Central memory CD4-positive, alpha-beta T cell (primary cell): ENCODE measurements around the gene IQCH.
"Not testable (repeated sequence)": the region's sequence is repeated elsewhere in the genome, so short reads cannot be mapped to it uniquely, and the experiment has no call there.

Source experiments
- DNase-seq: peaks from one replicate; pipeline ENCODE4 v3.0.0; 2022
- total RNA-seq, 3 experiments: gene quantifications; one replicate each; lab custom pipeline; 2026; lab: John Stamatoyannopoulos, UW

The IQCH gene
- total RNA-seq, result 1.2 to 2.7 (median 1.2) reads per million in 3 experiments

- peak; percentile 94 for DNase-seq
These were observed at the start of gene IQCH, which contains the start of gene AAGAB for GRCh38 chr15:67254238-67255175. TSS of gene IQCH (plus strand) at chr15:67254786. CDS start at chr15:67254897, 111 bp downstream. TSS of gene AAGAB (minus strand) at chr15:67254661. CDS start at chr15:67254631, 30 bp downstream.

- no peak for DNase-seq
These were observed 46.9 kb upstream of the IQCH start for GRCh38 chr15:67207555-67208207.

DNA sequence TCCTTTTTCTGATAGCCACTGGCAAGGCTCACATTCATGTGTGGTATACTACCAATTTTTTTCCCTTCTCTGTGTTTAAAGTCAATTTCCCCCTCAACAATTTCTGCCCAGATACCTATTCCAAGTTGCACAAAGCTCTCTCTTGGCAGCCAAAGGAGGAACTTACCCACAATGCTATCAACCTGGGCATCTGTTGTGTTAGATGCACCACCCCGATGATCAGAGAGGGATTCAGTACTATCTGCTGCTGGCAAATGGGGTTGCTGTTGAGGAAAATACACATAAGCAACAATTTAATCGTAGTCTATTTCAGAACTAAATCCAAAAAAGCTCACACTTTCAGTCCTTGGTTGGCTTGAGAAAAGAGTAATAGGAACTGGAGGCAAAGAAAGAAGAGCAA, 46.2 kb upstream of the IQCH start:
- no peak for DNase-seq

- DNase-seq, result no peak
These were observed 43.9 kb upstream of the IQCH start for GRCh38 chr15:67210555-67211168.

DNA sequence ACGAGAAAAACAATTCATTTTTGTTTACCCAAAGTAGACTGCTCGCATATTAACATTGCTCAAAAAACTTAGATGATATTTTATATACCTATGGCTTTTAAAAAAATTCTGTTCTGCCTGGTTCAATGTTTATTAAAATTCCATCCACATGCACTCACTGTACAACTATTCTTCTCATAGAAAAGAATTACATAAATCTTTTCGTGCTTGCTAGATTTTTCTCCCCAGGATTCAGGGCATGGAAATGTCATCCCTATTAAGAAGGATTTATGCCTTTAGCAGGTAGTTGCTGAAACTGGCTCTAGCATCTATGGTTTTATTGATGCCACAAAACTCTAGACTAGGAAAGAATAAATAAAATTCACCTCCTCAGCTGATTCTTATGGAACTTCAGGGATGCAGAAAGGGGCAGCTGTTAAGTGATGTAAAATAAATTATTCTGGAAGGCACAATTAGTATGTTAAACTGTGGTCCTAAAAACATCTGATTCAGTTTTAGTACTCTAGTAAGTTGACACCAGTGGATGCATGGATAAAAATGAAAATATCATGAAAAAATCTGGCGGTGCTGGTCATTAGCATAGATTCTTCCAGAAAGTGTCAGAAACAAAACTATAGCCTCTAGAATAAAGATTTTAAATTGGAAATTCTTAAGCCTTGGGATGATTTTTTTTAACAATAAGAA, 41.8 kb upstream of the IQCH start:
- DNase-seq, result no peak

DNA sequence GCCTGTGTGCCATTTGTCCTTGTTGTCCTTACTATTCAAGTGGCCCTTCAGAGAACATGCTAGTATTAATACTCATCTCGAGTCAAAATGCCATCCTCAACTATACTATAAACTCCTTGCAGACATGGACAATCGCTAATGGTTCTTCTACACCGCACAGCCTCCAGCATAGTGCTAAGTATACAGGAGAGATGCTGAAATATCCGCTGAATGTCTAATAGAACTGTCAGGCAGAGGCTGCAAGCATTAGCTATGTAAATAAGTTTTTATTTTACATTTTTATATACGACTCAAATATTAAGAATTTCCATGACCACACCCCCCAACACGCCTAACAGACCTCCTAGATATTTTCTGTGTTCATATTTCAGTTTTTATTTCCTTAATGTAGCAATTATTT, 39.5 kb upstream of the IQCH start:
- no peak for DNase-seq

DNA sequence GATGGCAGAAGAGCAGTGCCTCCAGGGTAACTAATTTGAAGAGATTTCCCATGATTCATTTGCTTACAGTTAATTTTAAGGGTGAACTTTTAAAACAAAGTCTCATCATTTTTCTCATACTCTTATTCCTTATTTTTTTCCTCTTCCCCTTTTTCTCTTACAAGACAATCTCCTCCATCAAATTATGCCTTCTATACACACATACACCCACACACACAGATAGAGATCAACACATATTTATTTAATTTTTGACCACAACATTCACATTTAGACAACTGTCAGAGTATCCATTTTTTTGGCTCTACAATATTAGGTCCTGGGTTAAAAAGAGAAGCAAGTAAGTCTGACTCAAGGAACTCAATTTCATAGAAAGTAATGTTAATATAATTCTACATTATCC, 37.7 kb upstream of the IQCH start:
- DNase-seq, result no peak

GRCh38 chr15:67218428-67218827, 36.2 kb upstream of the IQCH start:
- DNase-seq, result no peak

DNA sequence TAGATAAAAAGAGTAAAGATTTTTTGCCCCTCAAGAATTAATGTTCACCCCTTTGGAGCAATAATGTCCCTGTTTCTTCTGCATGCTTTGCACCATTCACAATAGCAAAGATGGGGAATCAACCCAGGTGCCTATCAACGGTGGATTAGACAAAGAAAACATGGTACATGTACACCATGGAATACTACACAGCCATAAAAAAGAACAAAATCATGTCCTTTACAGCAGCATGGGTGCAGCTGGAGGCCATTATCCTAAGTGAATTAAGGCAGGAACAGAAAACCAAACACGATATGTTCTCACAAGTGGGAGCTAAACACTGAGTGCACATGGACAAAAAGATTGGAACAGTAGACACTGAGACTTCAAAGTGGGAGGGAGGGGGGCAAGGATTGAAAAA, 35.3 kb upstream of the IQCH start:
- DNase-seq, result no peak

GRCh38 chr15:67224889-67225288, 29.7 kb upstream of the IQCH start:
- no peak for DNase-seq

DNA sequence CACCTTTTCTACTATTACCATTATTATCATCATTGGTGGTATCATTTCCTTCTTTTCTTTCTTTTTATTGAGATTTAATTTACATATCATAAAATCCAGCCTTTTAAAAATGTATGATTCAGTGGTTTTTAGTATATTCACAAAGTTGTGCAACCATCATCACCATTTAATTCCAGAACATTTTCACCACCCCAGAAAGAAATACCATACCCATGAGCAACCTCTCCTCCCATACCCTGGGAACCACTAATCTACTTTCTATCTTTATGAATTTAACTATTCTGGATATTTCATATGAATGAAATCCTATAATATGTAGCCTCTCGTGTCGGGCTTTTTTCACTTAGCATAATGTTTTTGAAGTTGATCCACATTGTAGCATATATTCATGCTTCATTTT, 29.2 kb upstream of the IQCH start:
- no peak for DNase-seq

DNA sequence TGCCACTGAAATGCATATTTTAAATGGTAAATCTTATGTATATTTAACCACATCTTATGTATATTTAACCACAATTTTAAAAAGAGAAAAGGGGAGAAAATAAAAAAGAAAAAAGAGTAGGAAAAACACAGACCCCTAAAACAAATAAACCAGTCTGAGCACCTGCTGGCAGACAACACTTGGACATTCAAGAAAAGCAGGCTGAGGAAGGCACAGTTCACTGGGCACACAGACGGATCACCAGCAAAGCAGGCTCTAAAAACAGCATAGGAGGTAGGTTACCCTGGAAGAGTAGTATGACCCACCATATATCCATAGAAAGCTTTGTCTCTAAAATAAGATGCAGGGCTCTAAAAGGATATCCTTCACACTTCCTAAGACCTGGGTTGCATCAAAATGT, 27.2 kb upstream of the IQCH start:
- no peak for DNase-seq

- DNase-seq, result no peak
These were observed 26.7 kb upstream of the IQCH start for GRCh38 chr15:67227846-67228245.

DNA sequence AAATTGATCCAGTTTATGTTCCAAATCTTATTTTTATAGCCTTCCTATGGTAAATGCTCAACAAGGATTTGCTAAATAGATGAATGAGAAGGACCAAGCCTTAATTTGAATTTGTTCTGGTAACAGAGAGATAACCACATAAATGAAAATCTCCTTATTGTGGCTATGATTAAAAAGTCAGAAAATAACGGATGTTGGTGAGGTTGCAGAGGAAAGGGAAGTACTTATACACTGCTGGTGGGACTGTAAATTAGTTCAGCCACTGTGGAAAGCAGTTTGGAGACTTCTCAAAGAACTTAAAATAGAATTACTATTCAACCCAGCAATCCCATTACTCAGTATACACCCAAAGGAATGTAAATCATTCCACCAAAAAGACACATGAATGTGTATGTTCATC, 26.3 kb upstream of the IQCH start:
- DNase-seq, result no peak

GRCh38 chr15:67230504-67230903, 24.1 kb upstream of the IQCH start:
- DNase-seq, result no peak

- DNase-seq, result no peak
These were observed 22.0 kb upstream of the IQCH start for GRCh38 chr15:67232591-67232990.

GRCh38 chr15:67240235-67241131, 14.1 kb upstream of the IQCH start:
- peak; percentile 27 for DNase-seq

DNA sequence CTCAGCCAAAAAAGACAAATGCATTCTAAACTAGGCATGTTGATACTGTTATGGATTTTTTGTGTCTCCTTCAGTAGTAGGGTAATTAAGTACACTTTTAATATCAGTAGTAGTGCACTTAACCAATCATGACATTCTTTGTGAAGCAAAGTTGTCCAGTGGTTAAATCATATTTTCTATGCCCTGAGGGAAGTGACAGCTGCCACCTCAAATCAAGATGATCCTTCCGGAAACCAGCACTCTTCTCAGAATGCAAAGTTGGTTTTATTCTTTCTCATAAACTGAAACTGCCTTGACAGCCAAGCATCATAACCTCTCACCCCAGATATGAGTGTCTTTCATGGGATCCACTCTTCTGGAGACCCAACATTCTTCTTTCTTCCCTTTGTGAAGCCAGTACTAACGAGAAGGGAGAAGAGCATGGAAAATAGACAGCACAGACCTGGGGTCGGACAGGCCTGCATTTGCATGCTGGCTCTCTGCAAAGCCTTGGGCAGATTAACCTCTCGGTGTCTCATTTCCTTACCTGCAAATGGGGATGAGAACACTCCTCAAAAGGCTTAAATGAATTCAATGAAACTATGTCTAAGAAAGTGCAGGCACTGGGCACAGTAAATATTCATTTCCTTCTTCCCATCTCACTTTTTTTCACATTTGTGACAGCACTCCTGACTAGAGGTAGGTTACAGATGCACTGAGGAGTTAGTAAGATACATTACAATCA, 13.3 kb upstream of the IQCH start:
- peak; percentile 8 for DNase-seq

- no peak for DNase-seq
These were observed 11.9 kb upstream of the IQCH start for GRCh38 chr15:67242708-67243111.

- DNase-seq, result no peak
These were observed 9.6 kb upstream of the IQCH start for GRCh38 chr15:67244971-67245478.

GRCh38 chr15:67246606-67247005, 8.0 kb upstream of the IQCH start:
- not testable (repeated sequence) for DNase-seq
